HG03342 (cell line): ENCODE data around the gene MYO3B.
"Not testable (repeated sequence)": the region's sequence is repeated elsewhere in the genome, so short reads cannot be mapped to it uniquely, and the experiment has no call there.

ENCODE experiments used
- ATAC-seq: cut with Tn5 transposase; IDR thresholded peaks from one replicate; pipeline ENCODE4 v1.9.1; 2021; ENCODE audit warnings: mild to moderate bottlenecking, moderate library complexity; ENCODE audit not compliant: unreplicated experiment

MYO3B gene

GRCh38 chr2:170260188-170260587 lies 82.2 kb downstream of the MYO3B start:
- no peak for ATAC-seq

- ATAC-seq: no peak
These were observed 83.6 kb downstream of the MYO3B start for GRCh38 chr2:170261566-170261965.

GRCh38 chr2:170262343-170262742 lies 84.4 kb downstream of the MYO3B start:
- no peak for ATAC-seq

DNA sequence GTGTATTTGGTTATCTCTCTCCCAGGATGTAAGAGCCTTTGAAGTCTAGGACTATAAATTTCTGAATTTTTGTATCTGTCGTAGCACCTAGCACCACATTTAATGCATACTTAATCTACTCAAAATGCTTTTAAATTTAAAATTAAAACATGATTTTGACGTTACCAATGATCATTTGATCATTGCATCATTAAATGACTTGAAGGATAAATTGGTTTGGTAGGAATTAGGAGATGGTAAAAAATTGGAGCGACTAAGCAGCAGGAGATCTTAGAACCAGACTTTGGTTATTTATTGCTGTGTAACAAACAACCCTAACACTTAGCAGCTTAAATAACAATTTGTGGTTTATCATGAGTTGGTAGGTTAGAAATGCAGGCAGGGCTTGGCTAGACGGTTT lies 84.9 kb downstream of the MYO3B start:
- no peak for ATAC-seq

DNA sequence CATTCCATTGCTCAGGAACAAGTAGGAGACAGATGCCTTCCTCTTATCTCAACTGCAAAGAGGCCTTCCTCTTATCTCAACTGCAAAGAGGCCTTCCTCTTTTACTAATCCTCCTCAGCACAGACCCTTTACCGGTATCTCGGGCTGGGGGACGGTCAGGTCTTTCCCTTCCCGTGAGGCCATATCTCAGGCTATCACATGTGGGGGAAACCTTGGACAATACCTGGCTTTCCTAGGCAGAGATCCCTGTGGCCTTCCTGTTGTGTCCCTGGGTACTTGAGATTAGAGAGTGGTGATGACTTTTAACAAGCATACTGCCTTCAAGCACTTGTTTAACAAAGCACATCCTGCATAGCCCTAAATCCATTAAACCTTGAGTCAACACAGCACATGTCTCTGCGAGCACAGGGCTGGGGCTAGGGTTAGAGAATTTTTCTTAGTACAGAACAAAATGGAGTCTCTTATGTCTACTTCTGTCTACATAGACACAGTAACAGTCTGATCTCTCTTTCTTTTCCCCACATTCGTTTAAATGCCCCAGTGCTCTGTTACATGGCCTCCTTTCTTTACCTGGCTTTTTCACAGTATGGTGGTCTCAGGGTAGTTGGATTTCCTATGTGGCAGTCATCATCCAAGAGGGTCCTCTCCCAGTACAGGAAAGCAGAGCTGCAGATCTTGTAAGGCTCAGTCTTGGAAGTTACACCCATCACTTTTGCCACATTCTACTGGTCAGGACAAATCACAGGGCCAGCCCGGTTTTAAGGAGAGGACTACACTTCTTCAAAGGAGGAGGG lies 86.0 kb downstream of the MYO3B start:
- not testable (repeated sequence) for ATAC-seq

GRCh38 chr2:170264522-170264860 lies 86.5 kb downstream of the MYO3B start:
- no peak for ATAC-seq

DNA sequence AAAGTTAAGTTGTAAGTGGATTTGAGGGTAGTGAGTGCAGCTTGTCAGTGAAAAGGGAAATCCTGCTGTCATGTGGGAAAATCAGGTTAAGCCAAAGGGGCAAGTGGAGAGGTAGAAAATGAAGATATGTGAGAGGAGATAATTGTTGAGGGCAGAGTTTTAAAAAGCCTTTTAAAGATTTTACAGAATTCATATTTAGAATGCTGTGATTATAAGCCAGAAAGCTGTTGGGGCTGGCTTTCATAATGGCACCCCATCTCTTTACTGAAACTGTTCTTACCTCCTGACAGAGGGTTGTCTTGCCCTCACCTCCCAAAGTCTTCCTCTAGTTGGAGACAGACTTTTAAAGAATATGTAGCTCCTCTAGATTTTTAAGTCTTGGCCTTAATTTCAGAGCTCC lies 86.9 kb downstream of the MYO3B start:
- no peak for ATAC-seq

DNA sequence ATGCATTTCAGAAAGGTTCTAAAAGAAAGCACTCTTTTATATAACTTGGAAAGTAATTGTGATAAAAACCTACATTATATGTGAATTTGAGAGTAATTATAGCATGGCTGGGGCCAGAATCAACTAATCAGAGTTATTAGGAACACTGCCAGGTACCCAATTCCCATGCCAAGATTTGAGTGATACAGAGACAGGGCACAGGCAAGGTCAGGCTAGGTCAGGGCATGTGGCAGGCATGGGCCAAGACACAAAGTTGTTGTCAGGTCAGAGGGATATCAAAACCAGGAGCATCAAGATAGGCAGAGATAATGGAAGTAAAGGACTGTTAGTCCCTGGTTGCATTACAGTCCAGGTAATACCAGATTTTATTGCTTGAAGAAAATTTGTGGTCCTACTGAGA lies 87.4 kb downstream of the MYO3B start:
- ATAC-seq: no peak

GRCh38 chr2:170266358-170266757 lies 88.4 kb downstream of the MYO3B start:
- ATAC-seq: no peak

DNA sequence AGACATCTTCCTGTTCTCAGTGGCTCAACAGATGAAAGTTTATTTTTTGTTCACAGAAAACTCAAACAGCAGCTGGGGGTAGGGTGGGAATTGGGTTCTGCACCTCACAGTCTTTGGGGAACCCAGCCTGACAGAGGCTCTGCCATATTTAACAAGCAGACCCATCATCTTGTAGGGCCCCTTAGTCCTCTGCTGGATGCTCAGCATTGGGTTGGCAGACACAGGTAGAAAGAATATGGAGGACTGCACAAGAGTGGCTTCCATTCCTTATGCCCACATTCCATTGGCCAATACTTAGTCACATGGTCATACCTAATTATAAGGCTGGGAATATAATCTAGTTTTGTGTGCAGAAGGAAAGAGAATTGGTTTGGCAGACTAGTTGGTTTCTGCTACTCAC lies 89.1 kb downstream of the MYO3B start:
- ATAC-seq: no peak

DNA sequence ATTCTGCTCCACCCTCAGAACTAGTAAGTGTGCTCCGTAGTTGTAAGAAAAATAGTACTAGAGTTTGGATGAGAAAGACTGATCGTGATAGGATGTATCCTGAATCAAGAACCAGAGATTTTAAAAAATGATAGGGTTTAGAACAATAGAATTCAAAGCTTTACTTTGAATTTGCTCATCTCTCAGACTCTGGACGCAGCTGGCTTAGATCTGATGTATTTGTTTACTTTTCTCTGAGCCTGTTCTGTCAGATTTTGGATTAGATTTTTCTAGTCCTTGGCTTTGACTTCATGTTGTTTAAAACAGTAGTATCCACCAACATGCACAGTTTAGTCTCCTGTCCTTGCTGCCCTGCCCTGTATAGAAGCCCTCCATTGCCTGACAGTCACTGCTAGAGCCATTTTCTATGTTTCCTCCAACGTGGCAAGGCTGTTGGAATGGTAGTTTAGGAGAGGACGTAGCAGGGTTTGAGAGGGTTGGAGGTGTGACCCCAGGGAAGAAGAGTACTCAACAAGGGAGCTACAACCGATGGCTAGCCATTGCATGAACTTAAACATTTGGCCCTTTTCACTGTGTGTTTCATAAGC lies 92.4 kb downstream of the MYO3B start:
- no peak for ATAC-seq

DNA sequence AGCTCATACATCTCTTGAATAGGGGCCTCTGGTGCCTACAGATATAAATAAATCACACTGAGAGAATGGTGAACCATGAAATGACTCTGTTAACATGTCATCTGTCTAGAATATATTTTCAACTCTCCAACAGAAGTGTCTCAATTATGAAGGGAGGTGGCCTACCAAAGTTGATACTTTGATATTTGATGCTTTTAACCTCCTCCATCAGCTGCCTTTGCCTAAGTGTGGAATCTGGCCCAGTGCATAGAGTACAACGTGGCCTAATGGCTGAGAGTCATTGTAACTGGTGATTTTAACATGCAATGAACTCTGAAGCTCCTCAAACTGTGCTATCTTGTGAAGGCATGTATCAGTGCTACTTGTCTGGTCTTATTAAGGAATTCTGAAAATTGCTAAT lies 93.4 kb downstream of the MYO3B start:
- no peak for ATAC-seq

DNA sequence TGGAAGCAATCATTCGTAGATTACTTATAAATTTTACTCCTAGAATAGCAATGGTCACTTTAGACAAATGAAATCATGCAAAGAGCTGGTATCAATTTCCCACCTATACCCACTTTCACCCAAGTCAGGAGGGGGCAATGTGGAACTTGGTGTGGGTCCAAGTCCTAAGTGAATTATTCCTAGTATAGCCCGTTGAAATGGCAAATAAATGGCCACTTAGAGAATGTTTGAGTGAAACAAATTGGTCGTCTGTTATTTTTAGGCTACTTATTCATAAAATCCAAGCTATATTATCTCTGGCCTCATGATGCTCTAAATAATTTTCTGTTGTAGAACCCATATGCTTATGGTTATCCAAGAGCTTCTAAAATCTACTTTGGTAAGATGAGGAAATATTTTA lies 98.1 kb downstream of the MYO3B start:
- ATAC-seq: no peak

GRCh38 chr2:170276925-170277629 lies 99.1 kb downstream of the MYO3B start:
- ATAC-seq: no peak

GRCh38 chr2:170277951-170278350 lies 100.0 kb downstream of the MYO3B start:
- no peak for ATAC-seq

- not testable (repeated sequence) for ATAC-seq
These were observed 101.7 kb downstream of the MYO3B start for GRCh38 chr2:170279615-170280014.

GRCh38 chr2:170282851-170283250 lies 104.9 kb downstream of the MYO3B start:
- no peak for ATAC-seq

- ATAC-seq: no peak
These were observed 106.3 kb downstream of the MYO3B start for GRCh38 chr2:170284205-170284604.

DNA sequence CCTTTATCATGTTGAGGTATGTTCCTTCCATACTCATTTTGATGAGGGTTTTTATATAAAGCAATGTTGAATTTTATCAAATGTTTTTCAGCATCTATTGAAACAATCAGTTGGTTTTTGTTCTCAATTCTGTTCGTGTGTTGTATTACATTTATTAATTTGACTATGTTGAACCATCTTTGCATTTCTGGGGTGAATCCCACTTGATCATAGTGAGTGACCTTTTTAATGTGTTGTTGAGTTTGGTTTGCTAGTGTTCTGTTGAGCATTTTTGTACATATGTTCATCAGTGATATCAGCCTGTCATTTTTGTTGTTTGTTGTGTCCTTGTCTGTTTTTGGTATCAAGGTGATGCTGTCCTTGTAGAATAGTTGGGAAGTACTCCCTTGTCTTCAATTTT lies 110.9 kb downstream of the MYO3B start:
- no peak for ATAC-seq

DNA sequence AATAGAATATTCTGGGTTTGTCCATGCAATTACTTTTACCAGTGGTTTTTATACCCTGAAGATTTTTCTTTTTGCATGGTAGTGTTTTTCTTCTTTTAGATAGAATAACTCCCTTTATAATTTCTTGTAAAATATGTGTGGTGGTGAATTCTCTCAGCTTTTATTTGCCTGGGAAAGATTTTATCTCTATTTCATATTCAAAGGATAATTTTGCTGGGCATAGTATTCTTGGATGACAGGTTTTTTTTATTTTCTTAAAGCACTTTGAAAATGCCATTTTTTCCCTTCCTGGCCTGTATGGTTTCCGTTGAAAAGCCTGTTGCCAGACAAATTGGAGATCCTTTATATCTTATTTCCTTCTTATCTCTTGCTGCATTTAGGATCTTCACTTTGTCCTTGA lies 113.5 kb downstream of the MYO3B start:
- ATAC-seq: no peak

DNA sequence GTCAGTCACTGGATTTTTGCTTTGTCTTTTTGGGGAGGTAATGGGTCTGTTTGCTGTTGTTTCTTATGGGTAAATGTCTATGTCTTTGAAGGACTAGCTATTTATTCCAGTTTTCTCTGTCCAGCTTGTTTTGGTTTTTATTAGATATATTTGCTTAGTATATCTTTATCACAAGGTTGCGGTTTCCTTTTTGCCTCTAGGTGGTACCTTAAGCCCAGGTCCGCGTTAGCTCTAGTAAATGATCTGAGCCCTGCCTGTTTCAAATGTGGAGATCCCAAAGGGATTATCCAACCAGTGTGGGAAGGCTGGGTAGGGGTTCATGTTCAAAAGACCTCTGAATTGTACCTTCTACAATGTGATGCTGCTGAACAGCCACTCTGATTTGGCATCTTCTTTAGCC lies 114.5 kb downstream of the MYO3B start:
- ATAC-seq: no peak

DNA sequence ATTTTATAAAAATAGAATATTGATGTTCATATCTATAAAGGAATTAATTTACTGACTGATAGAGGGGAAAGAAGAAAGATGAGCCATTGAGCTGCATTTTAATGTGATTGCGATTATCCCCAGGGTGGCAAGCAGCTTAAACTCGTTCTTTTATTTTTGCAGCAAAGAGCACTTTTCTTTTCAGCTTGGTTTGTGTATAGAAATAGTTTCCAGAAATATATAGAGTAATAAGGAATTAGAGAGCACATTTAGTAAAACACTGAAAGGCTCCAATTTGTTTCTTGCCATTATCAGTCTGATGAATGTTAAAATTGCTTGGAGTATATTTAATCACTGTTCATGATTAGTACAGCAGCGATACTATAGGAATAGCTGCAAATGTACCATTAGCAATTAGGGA lies 119.5 kb downstream of the MYO3B start:
- no peak for ATAC-seq
